Forelimb muscle (tissue), 1 donor: ENCODE data around the gene C17orf67. TPM values are rescaled to one million over a fixed set of nuclear protein-coding genes. Genes with fewer than 3 reads are reported as not detected.

Source experiments
- DNase-seq: peaks from one replicate; pipeline ENCODE4 v3.0.0-alpha.2; 2013; ENCODE audit warnings: low read depth
- polyA plus RNA-seq: library from polyadenylated mRNA; unstranded; fragments of 120-200 nt; gene quantifications from one replicate; pipeline ENCODE4 v1.2.1, GENCODE V29; 2013; ENCODE audit not compliant: insufficient read length

Gene C17orf67
- polyA plus RNA-seq, 1 donor: 1.5 TPM

DNA sequence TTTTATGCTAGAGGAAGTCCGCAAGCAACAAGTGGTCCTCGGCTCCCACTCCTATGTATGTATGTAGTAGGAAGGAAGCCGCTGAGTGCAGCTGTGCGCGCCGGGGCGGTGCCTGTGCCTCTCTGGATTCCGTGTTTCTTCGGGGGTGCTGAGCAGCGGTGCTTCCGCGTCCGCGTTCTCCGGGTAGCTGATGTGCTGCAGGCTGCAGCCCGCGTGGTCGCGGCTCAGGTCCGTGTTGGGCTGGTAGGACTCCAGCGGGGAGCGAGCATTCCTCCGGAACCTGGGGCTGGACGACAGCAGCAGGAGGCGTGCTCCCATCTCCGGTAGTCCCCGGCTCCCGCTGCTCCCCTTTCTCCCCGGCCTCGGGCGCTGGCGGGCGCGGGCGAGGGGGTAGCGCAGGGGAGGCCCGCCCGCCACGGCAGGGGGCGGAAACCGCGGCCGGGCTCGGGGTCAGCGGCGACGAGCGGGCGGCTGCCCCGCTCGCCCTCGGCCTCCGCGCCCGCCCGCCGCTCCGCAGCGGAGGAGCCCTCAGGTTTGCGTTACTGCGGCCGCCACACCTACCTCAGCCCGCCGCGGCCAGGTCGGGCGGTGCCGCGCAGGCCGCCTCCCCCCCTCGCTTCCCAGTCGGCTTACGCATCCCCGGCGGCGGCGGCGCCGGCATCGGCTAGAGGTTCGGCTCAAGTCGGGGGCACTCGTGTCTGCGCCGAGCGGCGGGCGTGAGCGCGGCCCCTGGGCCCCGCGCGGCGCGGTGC is 487 bp downstream of the C17orf67 start:
- DNase-seq: no peak

DNA sequence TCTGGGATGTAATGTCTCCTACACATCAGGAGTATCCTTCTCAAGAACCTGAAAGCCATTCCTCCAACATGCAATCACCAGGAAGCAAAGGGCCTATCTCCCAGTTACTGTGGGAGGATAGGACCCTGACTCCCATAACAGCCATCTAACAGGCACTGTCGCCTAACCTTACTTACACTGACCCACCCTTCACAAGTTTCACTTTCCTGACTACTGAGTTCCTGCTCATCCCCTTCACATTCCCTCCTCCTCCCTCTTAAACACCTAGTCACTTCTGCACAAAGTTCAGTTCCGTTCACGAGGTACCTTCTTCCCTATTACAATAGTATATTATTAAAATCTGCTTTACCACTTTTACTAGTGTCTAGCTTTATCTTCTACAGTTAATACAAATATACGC is 1.3 kb downstream of the C17orf67 start:
- DNase-seq: no peak

DNA sequence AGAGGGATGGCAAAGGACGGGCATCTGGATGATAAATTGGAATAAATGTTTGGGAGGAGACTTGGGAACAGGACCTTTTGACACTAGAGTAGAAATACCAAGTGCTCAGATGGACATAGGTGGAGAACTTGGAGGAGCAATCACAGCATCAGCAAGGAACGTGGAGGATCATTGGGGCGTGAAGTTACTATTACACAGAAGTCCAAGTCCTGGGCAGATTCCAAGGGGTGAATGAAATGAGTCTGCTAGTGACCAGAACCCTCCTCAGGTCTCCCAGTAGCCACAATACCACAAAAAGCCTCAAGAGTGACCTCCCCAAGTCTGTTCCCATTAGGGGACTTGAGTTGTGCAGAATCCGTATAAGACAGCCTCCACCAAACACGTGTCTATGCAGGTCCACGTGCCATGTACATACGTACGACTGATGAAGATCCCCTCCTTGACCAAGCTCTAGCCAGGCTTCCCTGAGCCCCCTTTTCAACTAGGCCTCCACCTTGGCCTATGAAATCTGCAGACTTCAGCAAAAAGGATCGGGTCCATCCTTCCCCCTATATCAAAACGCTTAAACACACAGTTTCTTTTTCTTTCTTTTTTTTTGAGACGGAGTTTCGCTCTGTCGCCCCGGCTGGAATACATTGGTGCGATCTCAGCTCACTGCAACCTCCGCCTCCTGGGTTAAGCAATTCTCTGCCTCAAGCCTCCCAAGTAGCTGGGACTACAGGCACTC is 2.2 kb downstream of the C17orf67 start:
- no peak for DNase-seq

DNA sequence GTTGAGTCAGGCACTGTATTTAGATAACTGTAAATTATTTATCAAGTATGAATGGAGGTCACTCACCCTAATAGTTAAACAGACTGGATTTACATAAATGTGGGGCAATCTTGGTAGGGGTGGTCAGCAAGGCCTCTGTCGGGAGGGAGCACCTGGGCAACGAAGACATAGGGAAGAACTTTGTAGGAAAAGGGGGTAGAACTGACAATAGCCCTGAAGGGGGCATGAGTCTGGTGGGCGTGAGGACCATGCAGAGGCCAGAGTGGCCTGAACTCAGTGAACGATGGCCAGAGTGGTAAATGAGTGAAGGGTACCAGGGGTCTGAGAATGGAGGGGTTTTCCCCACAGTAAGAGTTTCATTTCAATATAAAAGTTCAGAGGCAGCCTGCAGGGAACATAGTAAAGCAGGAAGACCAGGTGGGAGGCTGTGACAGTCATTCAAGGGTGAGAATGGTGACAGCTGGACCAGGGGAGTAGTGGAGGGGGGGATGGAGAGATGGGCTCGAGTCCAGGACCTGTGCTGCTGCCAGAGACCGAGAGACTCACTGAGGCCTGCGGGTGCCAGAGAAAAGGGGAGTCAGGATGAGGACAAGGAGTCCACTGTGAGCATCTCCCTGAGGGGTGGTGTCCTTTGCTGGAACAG is 2.9 kb downstream of the C17orf67 start:
- no peak for DNase-seq

DNA sequence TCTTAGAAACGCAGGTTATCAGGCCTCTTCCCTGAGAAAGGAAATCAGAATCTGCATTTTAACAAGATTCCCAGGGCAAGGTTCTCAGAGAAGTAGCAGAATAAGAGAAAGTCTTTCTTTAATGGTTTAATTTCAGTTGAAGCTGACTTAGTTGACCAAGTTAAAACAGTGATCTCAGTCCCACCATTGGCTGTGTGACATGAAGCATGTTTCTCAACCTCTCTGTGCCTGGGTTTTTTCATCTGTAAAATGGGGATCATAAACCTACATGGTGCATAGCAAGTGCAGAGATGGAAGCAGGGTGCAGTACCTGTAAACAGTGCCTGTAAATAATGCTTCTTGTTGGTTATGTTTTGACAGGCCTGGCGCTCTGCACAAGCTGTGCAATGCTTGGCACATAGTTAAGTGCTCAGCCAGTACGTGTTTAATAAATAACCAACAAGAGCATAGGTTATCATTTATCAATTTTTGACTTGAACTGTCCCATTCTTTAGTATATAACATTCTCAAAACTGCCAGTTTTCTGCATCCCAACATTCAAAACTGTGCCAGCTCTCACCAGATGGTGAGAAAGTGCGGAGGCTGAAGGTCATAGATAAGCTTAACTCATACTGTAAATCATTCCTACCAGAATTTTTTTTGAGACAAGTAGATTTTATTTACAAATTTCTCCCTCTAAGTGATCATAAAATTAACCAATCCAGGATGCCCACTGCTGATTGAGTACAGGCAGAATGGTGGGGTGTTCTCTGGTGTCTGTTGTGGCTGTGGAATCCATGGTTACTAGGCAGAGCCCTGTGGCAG is 6.9 kb downstream of the C17orf67 start:
- DNase-seq: no peak

DNA sequence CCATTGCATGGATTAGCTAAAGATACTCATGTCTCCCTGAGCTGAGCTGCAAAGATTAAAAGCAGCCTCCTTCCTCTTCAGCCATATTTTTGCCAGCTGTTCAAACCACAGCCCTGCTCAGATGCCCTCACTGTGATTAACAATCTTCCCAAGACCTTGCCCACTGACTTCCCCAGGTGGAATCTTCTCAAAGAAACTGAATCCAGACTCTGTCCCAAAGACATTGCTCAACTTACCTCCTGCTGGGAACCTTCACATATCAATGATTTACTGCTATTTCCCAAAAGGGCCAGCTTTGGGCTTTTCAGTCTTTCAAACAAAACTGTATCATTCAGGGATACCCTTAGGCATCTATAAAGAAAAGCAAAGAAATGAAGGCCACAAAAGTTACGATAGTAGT is 9.2 kb downstream of the C17orf67 start:
- no peak for DNase-seq

DNA sequence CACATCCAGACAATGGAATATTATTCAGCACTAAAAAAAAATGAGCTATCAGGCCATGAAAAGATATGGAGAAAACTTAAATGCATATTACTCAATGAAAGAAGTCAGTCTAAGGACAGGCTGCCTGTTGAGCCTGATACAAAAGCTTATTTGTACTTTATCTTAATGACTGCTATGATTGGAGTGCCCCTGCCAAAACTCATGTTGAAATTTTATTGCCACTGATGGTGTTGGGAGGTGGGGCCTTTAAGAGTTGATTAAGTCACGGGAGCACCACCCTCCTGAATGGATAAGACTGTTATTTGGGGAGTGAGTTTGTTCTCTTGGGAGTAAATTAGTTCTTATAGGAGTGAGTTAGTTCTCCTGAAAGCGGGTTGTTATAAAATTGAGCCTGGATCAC is 9.9 kb downstream of the C17orf67 start:
- DNase-seq: no peak

DNA sequence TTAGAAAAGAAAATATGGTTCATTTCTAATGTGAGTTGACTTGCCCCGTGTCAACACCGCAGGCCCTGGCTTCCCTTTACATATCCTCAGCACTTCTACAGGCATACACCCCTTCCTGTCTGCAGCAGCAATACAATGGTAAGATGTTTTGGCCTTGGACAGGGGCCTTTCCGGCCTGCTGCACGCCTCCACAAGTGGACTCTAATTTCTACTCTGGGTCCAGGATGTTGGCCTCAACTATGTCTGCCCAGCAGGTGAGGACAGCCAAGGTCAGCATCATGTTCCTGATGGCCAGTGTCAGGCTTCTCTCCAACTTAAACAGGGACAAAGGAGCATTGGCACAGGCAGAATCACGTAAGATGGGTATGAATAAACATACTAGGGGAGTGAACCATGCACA is 11.0 kb downstream of the C17orf67 start:
- no peak for DNase-seq

DNA sequence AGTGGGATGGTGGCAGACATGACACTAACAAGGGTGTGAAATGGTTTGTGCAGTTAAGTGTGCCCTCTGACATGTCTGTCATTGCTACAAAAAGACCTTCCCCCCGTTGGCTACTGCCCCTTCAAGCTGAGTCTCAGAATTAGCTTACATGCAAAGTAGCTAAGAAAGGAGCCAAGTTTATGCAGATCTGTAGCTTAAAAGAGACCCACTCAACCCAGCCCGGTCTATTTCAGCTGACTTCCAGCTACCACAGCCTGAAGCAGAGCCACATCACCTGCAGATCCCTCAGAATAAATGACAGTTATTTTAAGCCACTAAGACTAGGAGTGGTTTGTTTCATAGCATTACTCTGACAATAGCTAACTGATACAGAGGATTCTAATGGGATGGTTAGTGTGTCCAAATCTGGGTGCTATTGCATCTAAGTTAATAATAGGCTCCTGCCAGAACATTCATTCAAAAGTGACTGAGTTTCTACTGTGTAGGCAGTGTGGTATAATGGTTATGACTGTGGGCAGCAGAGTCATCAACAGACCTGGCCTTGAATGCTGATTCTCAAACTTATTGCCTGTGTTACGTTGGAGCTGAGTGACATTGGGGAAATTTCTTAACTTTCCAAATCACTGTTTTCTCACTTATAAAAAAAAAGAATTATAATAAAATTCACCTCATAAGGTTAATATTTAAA is 11.7 kb downstream of the C17orf67 start:
- DNase-seq: no peak

DNA sequence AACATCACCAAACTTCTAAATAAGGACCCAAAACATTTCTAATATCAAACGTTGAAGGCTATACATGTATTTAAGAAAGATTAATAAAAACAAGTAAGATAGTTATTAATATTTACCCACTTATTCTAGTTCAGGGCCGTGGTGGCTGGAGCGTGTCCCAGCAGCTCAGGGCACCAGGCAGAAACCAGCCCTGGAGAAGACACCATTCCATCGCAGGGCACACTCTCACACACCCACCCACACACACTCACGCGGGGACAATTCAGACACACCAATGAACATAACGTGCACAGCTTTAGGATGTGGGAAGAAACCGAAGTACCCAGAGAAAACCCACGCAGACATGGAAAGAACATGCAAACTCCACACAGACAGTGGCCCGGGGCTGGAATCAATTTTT is 13.5 kb downstream of the C17orf67 start:
- no peak for DNase-seq

DNA sequence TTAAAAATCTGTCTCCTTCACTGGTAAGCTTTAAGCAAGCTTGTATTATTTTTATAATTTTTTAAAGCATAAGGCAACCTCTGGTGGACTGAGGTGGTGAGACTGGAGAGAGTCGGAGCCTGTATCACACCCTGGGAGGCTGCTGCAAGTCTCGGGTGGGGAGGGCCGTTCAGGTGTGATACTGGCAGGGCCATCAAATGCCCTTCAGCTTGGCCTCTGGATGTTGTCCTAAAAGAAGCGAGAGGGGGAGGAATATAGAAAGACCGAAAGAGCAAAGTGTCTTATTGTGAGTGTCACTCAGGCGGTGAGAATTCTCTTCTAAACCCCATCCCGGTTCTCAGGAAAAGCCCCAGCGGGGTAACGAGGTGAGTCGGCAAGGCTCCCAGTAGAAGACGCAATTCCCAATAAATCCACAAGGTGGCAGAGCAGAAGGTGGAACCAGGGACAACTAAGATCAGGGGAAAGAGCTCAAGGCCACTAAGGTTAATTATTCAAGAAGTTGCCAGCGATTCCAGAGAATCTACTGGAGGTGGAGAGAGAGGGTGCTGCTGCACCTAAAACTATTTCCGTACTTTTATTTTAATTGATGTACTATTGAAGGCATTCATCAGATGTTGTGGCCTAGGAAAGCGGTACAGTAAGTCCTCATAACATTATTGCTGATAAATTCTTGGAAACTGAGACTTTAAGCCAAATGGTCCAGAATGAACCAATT is 14.1 kb downstream of the C17orf67 start:
- DNase-seq: peak; percentile 34

DNA sequence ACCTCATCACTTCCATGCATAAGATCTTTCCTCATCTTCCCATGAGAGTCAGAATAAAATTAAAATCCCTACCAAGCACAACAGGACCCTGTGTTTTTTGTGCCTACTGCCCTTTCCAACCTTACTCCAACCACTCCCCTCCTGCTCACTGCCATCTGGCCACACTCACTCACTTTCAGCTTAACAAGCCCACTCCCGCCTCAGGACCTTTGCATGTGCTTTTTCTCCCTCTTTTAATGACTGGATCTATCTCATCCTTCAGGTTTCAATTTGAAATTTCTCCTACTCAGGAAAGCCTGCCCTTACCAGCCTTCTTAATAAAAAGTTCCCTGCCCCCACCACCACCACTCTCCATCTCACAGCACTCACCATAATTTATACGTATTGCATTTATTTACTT is 14.7 kb downstream of the C17orf67 start:
- no peak for DNase-seq

DNA sequence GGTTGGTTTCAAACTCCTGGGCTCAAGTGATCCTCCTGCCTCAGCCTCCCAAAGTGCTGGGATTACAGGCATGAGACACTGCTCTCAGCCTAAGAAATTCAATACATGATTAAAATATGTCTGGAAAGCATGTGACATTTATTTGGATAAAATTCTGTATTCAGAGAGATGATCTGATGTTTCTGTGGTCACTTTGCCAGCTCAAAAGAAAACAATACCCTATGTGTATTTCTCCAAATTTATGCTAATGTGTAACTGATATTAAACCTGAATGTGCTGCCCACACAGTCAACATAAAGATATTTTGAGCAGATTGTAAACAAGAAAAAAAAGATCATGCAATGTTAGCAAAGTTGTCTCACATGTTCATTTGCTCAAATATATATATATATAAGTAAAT is 16.7 kb downstream of the C17orf67 start:
- no peak for DNase-seq

DNA sequence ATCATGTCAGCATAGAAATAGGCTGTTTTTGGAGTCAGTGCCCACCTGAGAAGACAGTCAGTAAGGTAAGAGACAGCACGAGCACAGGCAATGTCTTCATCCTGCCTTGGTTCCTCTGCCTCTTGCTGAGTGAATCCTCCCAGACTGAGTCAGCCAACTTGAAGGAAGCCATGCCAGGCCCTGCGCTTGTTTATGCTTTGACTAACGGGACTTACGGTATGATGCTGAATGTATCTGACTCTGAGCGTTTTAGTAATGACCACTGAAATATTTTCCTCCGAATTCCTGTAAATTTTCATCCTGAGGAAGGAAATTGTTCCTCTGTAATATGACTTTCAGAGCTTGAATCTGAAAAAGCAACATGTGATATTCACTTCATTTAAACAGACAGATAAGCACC is 18.0 kb downstream of the C17orf67 start:
- DNase-seq: no peak

DNA sequence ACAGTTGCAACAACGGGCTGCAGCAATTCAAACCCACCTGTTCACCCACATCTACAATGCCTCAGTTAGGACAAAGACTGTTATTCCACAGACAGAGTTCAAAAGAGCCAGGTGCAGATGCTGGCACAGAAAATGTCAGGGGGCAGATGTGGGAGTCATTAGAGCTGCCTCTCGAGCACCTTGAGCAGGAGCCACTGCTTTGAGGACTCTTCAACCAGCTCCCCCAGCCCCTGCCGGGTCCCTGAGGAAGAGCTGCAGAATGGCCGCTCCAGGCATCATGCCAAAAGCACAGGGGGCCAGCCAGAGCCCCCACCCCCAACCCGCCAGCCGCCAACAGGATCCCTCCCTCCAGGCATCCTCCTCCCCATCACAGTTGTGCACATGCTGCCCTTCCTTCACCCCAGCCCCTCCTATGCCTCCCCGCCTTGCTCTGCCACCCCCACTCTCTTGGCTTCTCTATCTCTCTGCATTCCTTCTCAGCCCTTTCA is 20.8 kb downstream of the C17orf67 start:
- no peak for DNase-seq

DNA sequence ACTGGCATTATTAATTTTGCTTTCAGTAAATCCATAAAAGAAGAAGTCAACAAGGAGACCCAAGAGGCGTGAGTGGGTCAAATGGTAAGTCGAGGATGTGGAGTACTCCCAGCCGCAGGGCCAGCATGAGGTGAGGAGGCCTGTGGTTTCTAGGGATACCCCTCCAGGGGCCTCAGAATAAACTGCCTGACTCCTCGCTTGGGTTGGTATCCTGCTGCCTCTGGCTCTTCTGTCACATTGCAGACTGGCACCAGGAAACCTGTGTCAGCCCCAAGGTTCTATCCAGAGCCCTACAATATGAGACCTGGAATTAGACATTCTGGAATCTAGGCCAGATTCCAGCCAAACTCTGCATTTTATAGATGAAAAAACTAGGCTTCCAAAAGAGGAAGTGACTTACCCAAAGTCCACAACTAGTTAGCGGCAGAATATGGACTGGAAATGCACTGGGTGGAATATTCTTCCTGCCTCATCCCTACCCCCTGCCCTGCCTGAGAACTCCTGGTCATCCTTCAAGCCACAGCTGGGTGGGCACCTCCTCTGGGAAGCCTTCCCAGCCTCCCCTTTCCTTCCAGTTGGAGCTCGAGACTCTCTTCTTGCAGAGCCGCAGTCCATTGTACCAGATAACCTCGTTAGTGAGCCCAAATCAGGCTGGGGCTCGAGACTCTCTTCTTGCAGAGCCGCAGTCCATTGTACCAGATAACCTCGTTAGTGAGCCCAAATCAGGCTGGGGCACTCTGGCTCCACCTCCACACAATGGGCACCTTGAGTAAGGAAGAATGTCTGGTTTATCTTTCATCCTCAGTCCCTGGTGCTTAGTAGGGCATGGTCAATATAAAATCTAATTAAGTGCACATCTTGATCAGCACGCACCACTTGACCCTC is 22.6 kb downstream of the C17orf67 start:
- DNase-seq: no peak

DNA sequence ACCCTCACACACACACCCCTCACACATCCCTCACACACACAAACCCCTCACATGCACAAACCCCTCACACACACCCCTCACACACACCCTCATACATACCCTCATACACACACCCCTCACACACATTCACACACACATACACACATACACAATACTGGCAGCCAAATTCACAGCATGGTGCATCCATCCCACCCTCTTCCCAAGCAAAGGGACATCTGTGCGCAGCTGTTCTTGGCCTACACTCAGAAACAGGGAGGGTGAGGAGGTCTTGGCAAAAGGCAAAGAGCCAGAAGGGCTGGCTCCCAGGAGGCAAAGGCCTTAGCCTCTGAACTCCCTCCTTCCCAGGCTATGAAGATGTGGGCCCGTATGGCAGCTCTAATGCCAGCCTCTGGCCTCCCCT is 23.4 kb downstream of the C17orf67 start:
- DNase-seq: no peak

DNA sequence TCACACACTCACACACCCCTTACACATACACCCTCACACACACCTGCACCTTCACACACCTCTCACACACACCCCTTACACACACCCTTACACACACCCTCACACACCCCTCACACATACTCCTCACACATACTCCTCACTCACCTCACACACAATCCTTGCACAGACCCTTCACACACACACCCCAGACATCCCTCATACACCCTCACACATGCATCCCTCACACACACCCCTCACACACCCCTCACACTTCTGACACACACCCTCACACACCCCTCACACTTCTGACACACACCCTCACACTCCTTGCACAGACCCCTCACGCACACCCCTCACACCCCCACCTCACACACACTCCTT is 23.9 kb downstream of the C17orf67 start:
- no peak for DNase-seq

DNA sequence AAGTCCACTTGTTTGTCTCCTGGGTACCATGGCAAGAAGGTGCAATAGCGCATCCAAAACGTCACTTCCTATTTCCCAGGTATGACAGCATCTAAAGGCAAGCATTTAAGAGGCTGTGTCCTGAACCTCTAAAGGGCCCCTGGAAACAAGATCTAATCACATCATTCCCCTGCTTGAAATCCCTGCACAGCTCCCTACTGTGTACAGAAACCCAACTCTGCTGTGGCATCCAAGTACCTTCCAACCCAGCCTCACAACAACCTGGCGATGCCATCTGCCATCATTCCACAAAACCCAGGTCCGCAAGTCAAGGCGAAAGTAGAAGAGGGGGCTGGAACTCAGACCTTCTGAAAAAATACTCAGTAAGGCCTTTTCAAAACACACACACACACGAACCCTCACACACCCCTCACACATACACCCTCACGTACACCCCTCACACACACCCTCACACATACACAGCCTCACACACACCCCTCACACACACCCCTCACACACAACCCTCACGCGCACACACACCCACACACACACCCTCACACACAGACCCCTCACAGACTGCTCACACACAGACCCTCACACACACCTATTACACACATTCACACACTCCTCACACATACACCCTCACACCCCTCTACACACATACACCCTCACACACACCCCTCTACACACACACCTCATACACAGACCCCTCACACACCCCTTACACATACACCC is 24.5 kb downstream of the C17orf67 start:
- no peak for DNase-seq
